HepG2 (cell line): ENCODE measurements around the gene TRIM3. TPM values are rescaled to one million over a fixed set of nuclear protein-coding genes. Genes with fewer than 3 reads are reported as not detected.
A peak's percentile ranks its signal among the peaks of the same experiment; 100 is the strongest.

Experiments used
- ARNTL ChIP-seq: sonication (generic); formaldehyde crosslinking; IDR thresholded peaks from 2 replicates; pipeline ENCODE4 v1.4.0; 2020; ENCODE audit warnings: mild to moderate bottlenecking, missing genetic modification reagents
- BHLHE40 ChIP-seq: IDR thresholded peaks from 2 replicates; pipeline ENCODE4 v1.6.1; 2011; ENCODE audit warnings: low read length, improper control_type of control experiment
- FIP1L1 ChIP-seq: fragments of 200-400 bp; formaldehyde crosslinking; IDR thresholded peaks from 2 replicates; pipeline ENCODE4 v1.6.1; 2018; ENCODE audit warnings: low read depth, mild to moderate bottlenecking, low read length, moderate library complexity, borderline replicate concordance; ENCODE audit not compliant: insufficient read depth
- FOXC1 ChIP-seq: sonication (generic); formaldehyde crosslinking; IDR thresholded peaks from 2 replicates; pipeline ENCODE4 v1.8.0; 2022; ENCODE audit warnings: mild to moderate bottlenecking, missing genetic modification reagents, borderline replicate concordance
- FOXK2 ChIP-seq: fragments of 450-650 bp; IDR thresholded peaks from 2 replicates; pipeline ENCODE4 v1.6.1; 2016
- GABPB1 ChIP-seq: IDR thresholded peaks from 2 replicates; pipeline ENCODE4 v1.6.1; 2016; ENCODE audit warnings: mild to moderate bottlenecking, missing genetic modification reagents, moderate library complexity, missing compliant biosample characterization
- MYPOP ChIP-seq: sonication (generic); formaldehyde crosslinking; IDR thresholded peaks from 2 replicates; pipeline ENCODE4 v1.8.1; 2023; ENCODE audit warnings: mild to moderate bottlenecking, moderate library complexity, missing genetic modification reagents
- NR2F1 ChIP-seq, 2 experiments: fragments of 450-650 bp in 1 of 2; formaldehyde crosslinking in 1 of 2; IDR thresholded peaks; 2 replicates each; pipeline versions ENCODE4 v1.5.0 to v1.6.1; 2016 to 2020; ENCODE audit warnings: mild to moderate bottlenecking in 1 of 2, missing compliant biosample characterization in 1 of 2, missing genetic modification reagents in 1 of 2, moderate library complexity in 1 of 2
- NR2F6 ChIP-seq, 2 experiments: IDR thresholded peaks; 2 replicates each; pipeline ENCODE4 v1.6.1; 2016; ENCODE audit warnings: antibody characterized with exemption in 1 of 2, mild to moderate bottlenecking in 1 of 2
- PHF21A ChIP-seq: sonication (generic); formaldehyde crosslinking; IDR thresholded peaks from 2 replicates; pipeline ENCODE4 v1.5.0; 2020; ENCODE audit warnings: mild to moderate bottlenecking, missing genetic modification reagents
- SALL1 ChIP-seq: sonication (generic); formaldehyde crosslinking; IDR thresholded peaks from 2 replicates; pipeline ENCODE4 v1.8.0; 2022; ENCODE audit warnings: mild to moderate bottlenecking, missing genetic modification reagents
- SAP130 ChIP-seq: IDR thresholded peaks from 2 replicates; pipeline ENCODE4 v1.6.1; 2016; ENCODE audit warnings: low read depth
- SMAD3 ChIP-seq: sonication (generic); formaldehyde crosslinking; IDR thresholded peaks from 2 replicates; pipeline ENCODE4 v1.4.0; 2020; ENCODE audit warnings: missing genetic modification reagents
- TBL1XR1 ChIP-seq: fragments of 150-350 bp; IDR thresholded peaks from 2 replicates; pipeline ENCODE4 v1.6.1; 2014; ENCODE audit warnings: borderline replicate concordance, low read length; ENCODE audit not compliant: partially characterized antibody
- TBX3 ChIP-seq: fragments of 450-650 bp; IDR thresholded peaks from 2 replicates; pipeline ENCODE4 v1.6.1; 2017; ENCODE audit warnings: antibody characterized with exemption, mild to moderate bottlenecking, inconsistent platforms, borderline replicate concordance
- ZFY ChIP-seq: sonication (generic); formaldehyde crosslinking; IDR thresholded peaks from 2 replicates; pipeline ENCODE4 v1.4.0; 2020; ENCODE audit warnings: missing genetic modification reagents
- ZNF343 ChIP-seq: sonication (generic); formaldehyde crosslinking; IDR thresholded peaks from 2 replicates; pipeline ENCODE4 v1.4.0; 2020; ENCODE audit warnings: mild to moderate bottlenecking, missing genetic modification reagents
- ZNF704 ChIP-seq: sonication (generic); formaldehyde crosslinking; IDR thresholded peaks from 2 replicates; pipeline ENCODE4 v1.8.1; 2023; ENCODE audit warnings: mild to moderate bottlenecking, inconsistent platforms, moderate library complexity, missing genetic modification reagents, borderline replicate concordance
- ZNF770 ChIP-seq: sonication (generic); formaldehyde crosslinking; IDR thresholded peaks from 2 replicates; pipeline ENCODE4 v1.5.0; 2020; ENCODE audit warnings: mild to moderate bottlenecking, missing genetic modification reagents
- polyA plus RNA-seq, 8 experiments: library from polyadenylated mRNA; depleted of rRNA in 3 of 8; stranded (reverse) in 7 of 8; unstranded in 1 of 8; fragments of >200 nt; fragmentation: Illumina TruSeq in 4 of 8; extraction: Trizol in 4 of 8; gene quantifications; 2 replicates each; pipeline versions ENCODE4 v1.2.1 to v1.2.3, GENCODE V29; 2011 to 2016; ENCODE audit warnings: low read depth in 4 of 8, missing spikeins in 1 of 8, mixed read lengths in 1 of 8; ENCODE audit not compliant: insufficient read depth in 1 of 8
- total RNA-seq, 5 experiments: library from RNA; depleted of rRNA; stranded (reverse); fragments of >200 nt; fragmentation: Illumina TruSeq; extraction: Trizol; gene quantifications; 2 replicates each; pipeline ENCODE4 v1.2.3, GENCODE V29; 2016; ENCODE audit warnings: low read depth in 1 of 5
- TF ChIP-seq, protein P1 (sequence below): sonication (generic); formaldehyde crosslinking; conservative IDR thresholded peaks from 2 replicates; pipeline ENCODE4 v1.4.0; 2020; ENCODE audit warnings: mild to moderate bottlenecking, missing genetic modification reagents, moderate library complexity

Gene TRIM3
- total and polyA plus RNA-seq, 2 of the 13 experiments (the other 11 are each of a cell fraction or from before 2014, with no cell fraction given) = 3.6 to 6.3 TPM

DNA sequence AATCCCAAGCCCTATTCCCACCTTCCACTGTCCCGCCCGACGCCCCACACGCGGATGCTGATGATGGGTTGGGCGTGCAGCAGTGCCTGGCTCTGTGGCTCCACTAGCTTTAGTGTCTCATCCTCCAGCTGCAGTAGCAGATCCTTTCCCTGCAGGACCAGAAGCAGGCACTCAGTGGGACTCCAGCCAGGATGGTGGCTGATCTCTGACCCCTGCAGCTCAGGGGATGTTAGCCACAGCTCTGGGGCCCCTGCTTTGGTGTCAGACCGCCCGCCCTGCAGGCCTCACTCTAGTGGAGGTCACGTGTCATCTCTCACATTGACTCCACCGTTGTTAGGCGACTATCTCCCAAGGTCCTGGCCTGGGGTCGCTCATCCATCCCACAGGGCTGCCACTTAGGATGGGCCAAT is 71.7 kb downstream of the TRIM3 start (continued):
- no peak for TF ChIP-seq TBX3
- TF ChIP-seq FOXK2 = no peak
- TF ChIP-seq GABPB1 = peak; percentile 21; the same call in 1 of the 2 replicates
- peak in 1 of 2 experiments; percentile 54; a peak in 1 of 4 replicates for TF ChIP-seq NR2F1 (CRISPR knock-in tag; IDR thresholded peaks at IDR 0.05)
- no peak for TF ChIP-seq TBL1XR1
- no peak for TF ChIP-seq ZNF343 (CRISPR knock-in tag)
- no peak for TF ChIP-seq SMAD3 (CRISPR knock-in tag)
- TF ChIP-seq ZNF704 = no peak
- TF ChIP-seq MYPOP (CRISPR knock-in tag) = 0 out of 2 replicates have a peak, but pooled peaks have one; percentile 40
- peak; percentile 32; the same call in 1 of the 2 replicates for TF ChIP-seq SALL1 (CRISPR knock-in tag)
- TF ChIP-seq SAP130 (CRISPR knock-in tag) = peak; percentile 25; the same call in 1 of the 2 replicates
- peak; percentile 65 for TF ChIP-seq PHF21A (CRISPR knock-in tag)
- peak; percentile 86 for TF ChIP-seq ARNTL (CRISPR knock-in tag)
- 0 out of 2 replicates have a peak, but pooled peaks have one; percentile 51 for TF ChIP-seq FOXC1 (CRISPR knock-in tag)
- TF ChIP-seq ZNF770 (CRISPR knock-in tag) = no peak
- no peak for TF ChIP-seq FIP1L1
- TF ChIP-seq ZFY (CRISPR knock-in tag) = peak; percentile 56
- TF ChIP-seq NR2F6 (IDR thresholded peaks at IDR 0.05) = peak; percentile 76
- TF ChIP-seq NR2F6 (CRISPR knock-in tag; IDR thresholded peaks at IDR 0.05) = peak; percentile 76
- peak; percentile 68; the same call in 1 of the 2 replicates for TF ChIP-seq BHLHE40
- TF ChIP-seq, protein P1, sequence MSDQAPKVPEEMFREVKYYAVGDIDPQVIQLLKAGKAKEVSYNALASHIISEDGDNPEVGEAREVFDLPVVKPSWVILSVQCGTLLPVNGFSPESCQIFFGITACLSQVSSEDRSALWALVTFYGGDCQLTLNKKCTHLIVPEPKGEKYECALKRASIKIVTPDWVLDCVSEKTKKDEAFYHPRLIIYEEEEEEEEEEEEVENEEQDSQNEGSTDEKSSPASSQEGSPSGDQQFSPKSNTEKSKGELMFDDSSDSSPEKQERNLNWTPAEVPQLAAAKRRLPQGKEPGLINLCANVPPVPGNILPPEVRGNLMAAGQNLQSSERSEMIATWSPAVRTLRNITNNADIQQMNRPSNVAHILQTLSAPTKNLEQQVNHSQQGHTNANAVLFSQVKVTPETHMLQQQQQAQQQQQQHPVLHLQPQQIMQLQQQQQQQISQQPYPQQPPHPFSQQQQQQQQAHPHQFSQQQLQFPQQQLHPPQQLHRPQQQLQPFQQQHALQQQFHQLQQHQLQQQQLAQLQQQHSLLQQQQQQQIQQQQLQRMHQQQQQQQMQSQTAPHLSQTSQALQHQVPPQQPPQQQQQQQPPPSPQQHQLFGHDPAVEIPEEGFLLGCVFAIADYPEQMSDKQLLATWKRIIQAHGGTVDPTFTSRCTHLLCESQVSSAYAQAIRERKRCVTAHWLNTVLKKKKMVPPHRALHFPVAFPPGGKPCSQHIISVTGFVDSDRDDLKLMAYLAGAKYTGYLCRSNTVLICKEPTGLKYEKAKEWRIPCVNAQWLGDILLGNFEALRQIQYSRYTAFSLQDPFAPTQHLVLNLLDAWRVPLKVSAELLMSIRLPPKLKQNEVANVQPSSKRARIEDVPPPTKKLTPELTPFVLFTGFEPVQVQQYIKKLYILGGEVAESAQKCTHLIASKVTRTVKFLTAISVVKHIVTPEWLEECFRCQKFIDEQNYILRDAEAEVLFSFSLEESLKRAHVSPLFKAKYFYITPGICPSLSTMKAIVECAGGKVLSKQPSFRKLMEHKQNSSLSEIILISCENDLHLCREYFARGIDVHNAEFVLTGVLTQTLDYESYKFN (CRISPR knock-in tag) = peak; percentile 64
